Activated T-cell treated with anti-CD3 and anti-CD28 coated beads, Interleukin-2, amount 50 U/mL, for 24 hours (primary cell): ENCODE results near the gene RNF112.
A peak's percentile ranks its signal among the peaks of the same experiment; 100 is the strongest.

Experiments
- DNase-seq: peaks from one replicate; pipeline ENCODE4 v3.0.0-alpha.2; 2020
- H3K27ac Mint-ChIP-seq: 2 replicates; pipeline ENCODE4 v1.8.0; 2020; ENCODE audit warnings: mild to moderate bottlenecking, mixed read lengths
- H3K27me3 Mint-ChIP-seq: 2 replicates; pipeline ENCODE4 v1.8.0; 2020; ENCODE audit warnings: mixed read lengths
- H3K36me3 Mint-ChIP-seq: 2 replicates; pipeline ENCODE4 v1.8.0; 2020; ENCODE audit warnings: low read depth, mixed read lengths
- H3K4me1 Mint-ChIP-seq: 2 replicates; pipeline ENCODE4 v1.8.0; 2020; ENCODE audit warnings: low read depth, mixed read lengths
- H3K4me3 Mint-ChIP-seq: 2 replicates; pipeline ENCODE4 v1.8.0; 2020; ENCODE audit warnings: mild to moderate bottlenecking, moderate library complexity, mixed read lengths
- H3K9me3 Mint-ChIP-seq: 2 replicates; pipeline ENCODE4 v1.8.0; 2020; ENCODE audit warnings: mixed read lengths

Gene RNF112

GRCh38 chr17:19369846-19370492 lies 41.1 kb upstream of the RNF112 start:
- H3K27me3 Mint-ChIP-seq, result no peaks in the 10 kb centered on the region
- no peaks in the 10 kb centered on the region for H3K36me3 Mint-ChIP-seq
- H3K4me1 Mint-ChIP-seq, result peaks cover 34% of the 10 kb centered on the region
- no peaks in the 10 kb centered on the region for H3K9me3 Mint-ChIP-seq
- no peak for DNase-seq
- H3K27ac Mint-ChIP-seq, result peak overlapping the region; percentile 76
- H3K4me3 Mint-ChIP-seq, result no peak overlapping the region

GRCh38 chr17:19370493-19370960 lies 40.5 kb upstream of the RNF112 start:
- Mint-ChIP-seq H3K4me1 (peaks cover 35% of the 10 kb centered on the region), H3K36me3 (no peaks in the 10 kb centered on the region), H3K9me3 (no peaks in the 10 kb centered on the region), H3K4me3 (no peak overlapping the region), H3K27ac (peak overlapping the region; percentile 76), H3K27me3 (no peaks in the 10 kb centered on the region)
- no peak for DNase-seq

GRCh38 chr17:19371259-19372010 lies 39.6 kb upstream of the RNF112 start:
- H3K4me1 Mint-ChIP-seq, result peaks cover 38% of the 10 kb centered on the region
- no peaks in the 10 kb centered on the region for H3K36me3 Mint-ChIP-seq
- DNase-seq, result no peak
- no peak overlapping the region for H3K27ac Mint-ChIP-seq
- H3K9me3 Mint-ChIP-seq, result no peaks in the 10 kb centered on the region
- H3K27me3 Mint-ChIP-seq, result no peaks in the 10 kb centered on the region
- H3K4me3 Mint-ChIP-seq, result no peak overlapping the region

GRCh38 chr17:19372011-19372370 lies 39.0 kb upstream of the RNF112 start:
- H3K36me3 Mint-ChIP-seq, result no peaks in the 10 kb centered on the region
- H3K4me3 Mint-ChIP-seq, result no peak overlapping the region
- H3K27ac Mint-ChIP-seq, result no peak overlapping the region
- peaks cover 41% of the 10 kb centered on the region for H3K4me1 Mint-ChIP-seq
- no peaks in the 10 kb centered on the region for H3K9me3 Mint-ChIP-seq
- DNase-seq, result no peak
- no peaks in the 10 kb centered on the region for H3K27me3 Mint-ChIP-seq

- H3K4me1 Mint-ChIP-seq, result peaks cover 44% of the 10 kb centered on the region
- H3K27me3 Mint-ChIP-seq, result no peaks in the 10 kb centered on the region
- H3K9me3 Mint-ChIP-seq, result no peaks in the 10 kb centered on the region
- DNase-seq, result no peak
- H3K27ac Mint-ChIP-seq, result no peak overlapping the region
- peaks cover 2% of the 10 kb centered on the region for H3K36me3 Mint-ChIP-seq
- no peak overlapping the region for H3K4me3 Mint-ChIP-seq
Observed at GRCh38 chr17:19372439-19372838, 38.6 kb upstream of the RNF112 start.

- Mint-ChIP-seq H3K27me3 (no peaks in the 10 kb centered on the region), H3K9me3 (no peaks in the 10 kb centered on the region), H3K27ac (no peak overlapping the region), H3K36me3 (peaks cover 7% of the 10 kb centered on the region), H3K4me1 (peaks cover 44% of the 10 kb centered on the region), H3K4me3 (no peak overlapping the region)
- DNase-seq, result no peak
Observed at GRCh38 chr17:19372866-19373504, 38.0 kb upstream of the RNF112 start.

- no peak overlapping the region for H3K27ac Mint-ChIP-seq
- no peak overlapping the region for H3K4me3 Mint-ChIP-seq
- no peak for DNase-seq
- H3K4me1 Mint-ChIP-seq, result peaks cover 45% of the 10 kb centered on the region
- H3K9me3 Mint-ChIP-seq, result no peaks in the 10 kb centered on the region
- peaks cover 7% of the 10 kb centered on the region for H3K36me3 Mint-ChIP-seq
- H3K27me3 Mint-ChIP-seq, result no peaks in the 10 kb centered on the region
Observed at GRCh38 chr17:19374136-19374535, 36.9 kb upstream of the RNF112 start.

GRCh38 chr17:19375732-19376131 lies 35.3 kb upstream of the RNF112 start:
- no peak overlapping the region for H3K27ac Mint-ChIP-seq
- no peaks in the 10 kb centered on the region for H3K27me3 Mint-ChIP-seq
- no peak overlapping the region for H3K4me3 Mint-ChIP-seq
- H3K4me1 Mint-ChIP-seq, result peaks cover 32% of the 10 kb centered on the region
- no peak for DNase-seq
- peaks cover 20% of the 10 kb centered on the region for H3K36me3 Mint-ChIP-seq
- no peaks in the 10 kb centered on the region for H3K9me3 Mint-ChIP-seq

- H3K4me1 Mint-ChIP-seq, result peaks cover 23% of the 10 kb centered on the region
- DNase-seq, result no peak
- peak overlapping the region; percentile 95 for H3K4me3 Mint-ChIP-seq
- peak overlapping the region; percentile 99 for H3K27ac Mint-ChIP-seq
- H3K27me3 Mint-ChIP-seq, result no peaks in the 10 kb centered on the region
- peaks cover 29% of the 10 kb centered on the region for H3K36me3 Mint-ChIP-seq
- H3K9me3 Mint-ChIP-seq, result no peaks in the 10 kb centered on the region
Observed at GRCh38 chr17:19376811-19377210, 34.2 kb upstream of the RNF112 start.

GRCh38 chr17:19377602-19378415 lies 33.2 kb upstream of the RNF112 start:
- H3K36me3 Mint-ChIP-seq, result peaks cover 32% of the 10 kb centered on the region
- peaks cover 17% of the 10 kb centered on the region for H3K4me1 Mint-ChIP-seq
- H3K27me3 Mint-ChIP-seq, result no peaks in the 10 kb centered on the region
- H3K27ac Mint-ChIP-seq, result peak overlapping the region; percentile 99
- H3K4me3 Mint-ChIP-seq, result peak overlapping the region; percentile 95
- H3K9me3 Mint-ChIP-seq, result no peaks in the 10 kb centered on the region
- DNase-seq, result peak; percentile 96

- no peaks in the 10 kb centered on the region for H3K9me3 Mint-ChIP-seq
- DNase-seq, result no peak
- H3K27me3 Mint-ChIP-seq, result no peaks in the 10 kb centered on the region
- peak within 1 kb of the TSS; percentile 95 for H3K4me3 Mint-ChIP-seq
- H3K4me1 Mint-ChIP-seq, result peaks cover 17% of the 10 kb centered on the region
- H3K27ac Mint-ChIP-seq, result peak within 1 kb of the TSS; percentile 99
- H3K36me3 Mint-ChIP-seq, result peaks cover 36% of the 10 kb centered on the region
Observed at GRCh38 chr17:19378416-19379360, 32.3 kb upstream of the RNF112 start, which contains the start of gene MAPK7. Gene MAPK7 (plus strand): TSS chr17:19378498. CDS start chr17:19378901, 403 bp downstream.

GRCh38 chr17:19379361-19380065 lies 31.5 kb upstream of the RNF112 start:
- Mint-ChIP-seq H3K27ac (peak overlapping the region; percentile 74), H3K4me3 (peak overlapping the region; percentile 95), H3K4me1 (peaks cover 16% of the 10 kb centered on the region), H3K27me3 (no peaks in the 10 kb centered on the region), H3K9me3 (no peaks in the 10 kb centered on the region), H3K36me3 (peaks cover 43% of the 10 kb centered on the region)
- DNase-seq, result no peak
